HG03045 (cell line): ENCODE measurements around the gene ITGA7.

Experiments
- ATAC-seq: cut with Tn5 transposase; IDR thresholded peaks from one replicate; pipeline ENCODE4 v1.9.1; 2021; ENCODE audit warnings: mild to moderate bottlenecking, moderate library complexity; ENCODE audit not compliant: unreplicated experiment

Gene ITGA7, protein sequence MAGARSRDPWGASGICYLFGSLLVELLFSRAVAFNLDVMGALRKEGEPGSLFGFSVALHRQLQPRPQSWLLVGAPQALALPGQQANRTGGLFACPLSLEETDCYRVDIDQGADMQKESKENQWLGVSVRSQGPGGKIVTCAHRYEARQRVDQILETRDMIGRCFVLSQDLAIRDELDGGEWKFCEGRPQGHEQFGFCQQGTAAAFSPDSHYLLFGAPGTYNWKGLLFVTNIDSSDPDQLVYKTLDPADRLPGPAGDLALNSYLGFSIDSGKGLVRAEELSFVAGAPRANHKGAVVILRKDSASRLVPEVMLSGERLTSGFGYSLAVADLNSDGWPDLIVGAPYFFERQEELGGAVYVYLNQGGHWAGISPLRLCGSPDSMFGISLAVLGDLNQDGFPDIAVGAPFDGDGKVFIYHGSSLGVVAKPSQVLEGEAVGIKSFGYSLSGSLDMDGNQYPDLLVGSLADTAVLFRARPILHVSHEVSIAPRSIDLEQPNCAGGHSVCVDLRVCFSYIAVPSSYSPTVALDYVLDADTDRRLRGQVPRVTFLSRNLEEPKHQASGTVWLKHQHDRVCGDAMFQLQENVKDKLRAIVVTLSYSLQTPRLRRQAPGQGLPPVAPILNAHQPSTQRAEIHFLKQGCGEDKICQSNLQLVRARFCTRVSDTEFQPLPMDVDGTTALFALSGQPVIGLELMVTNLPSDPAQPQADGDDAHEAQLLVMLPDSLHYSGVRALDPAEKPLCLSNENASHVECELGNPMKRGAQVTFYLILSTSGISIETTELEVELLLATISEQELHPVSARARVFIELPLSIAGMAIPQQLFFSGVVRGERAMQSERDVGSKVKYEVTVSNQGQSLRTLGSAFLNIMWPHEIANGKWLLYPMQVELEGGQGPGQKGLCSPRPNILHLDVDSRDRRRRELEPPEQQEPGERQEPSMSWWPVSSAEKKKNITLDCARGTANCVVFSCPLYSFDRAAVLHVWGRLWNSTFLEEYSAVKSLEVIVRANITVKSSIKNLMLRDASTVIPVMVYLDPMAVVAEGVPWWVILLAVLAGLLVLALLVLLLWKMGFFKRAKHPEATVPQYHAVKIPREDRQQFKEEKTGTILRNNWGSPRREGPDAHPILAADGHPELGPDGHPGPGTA

DNA sequence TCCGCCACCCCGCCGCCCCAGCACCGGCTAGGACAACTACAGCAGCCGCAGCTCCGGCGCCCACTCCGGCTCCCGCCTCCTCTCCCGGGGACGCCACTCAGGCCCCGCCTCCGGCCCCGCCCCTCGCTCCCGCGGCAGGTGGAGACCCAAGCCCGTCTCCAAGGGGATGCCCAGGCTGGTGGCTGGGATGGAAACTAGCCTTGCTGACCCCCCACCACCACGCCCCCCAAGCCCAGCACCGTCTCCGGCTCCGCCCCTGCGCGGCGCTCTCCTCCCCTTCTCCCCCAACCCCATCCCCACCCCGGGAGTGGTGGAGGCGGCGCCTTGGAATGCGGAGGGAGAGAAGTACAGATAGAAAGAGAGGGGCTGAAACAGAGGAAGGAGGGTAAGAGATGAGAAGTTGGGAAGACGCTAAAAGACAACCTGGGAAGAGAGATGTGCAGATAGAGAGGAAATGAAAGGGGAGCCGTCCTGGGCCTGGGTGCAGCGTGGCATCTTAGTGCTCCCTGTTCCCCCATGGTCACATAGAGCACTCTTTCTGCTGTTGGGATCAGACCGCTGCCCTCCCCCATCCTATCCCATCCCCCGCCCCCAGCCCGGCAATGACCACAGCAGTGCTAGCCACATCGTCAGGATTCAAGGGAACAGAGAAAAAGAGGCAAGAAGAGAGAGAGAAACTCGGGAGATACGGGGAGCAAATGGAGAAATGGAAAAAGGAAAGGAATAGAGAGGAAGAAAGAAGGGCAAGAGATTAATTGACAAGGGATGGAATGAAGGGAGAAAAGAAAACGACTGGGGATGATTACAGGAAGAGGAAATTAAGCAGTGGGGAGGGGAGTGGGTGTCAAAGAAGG, at the start of gene ITGA7:
ITGA7 (minus strand) TSS at position 64 of the 854 bp plus-strand sequence. CDS start 222 bp downstream, outside the sequence.
- peak; percentile 75 for ATAC-seq

DNA sequence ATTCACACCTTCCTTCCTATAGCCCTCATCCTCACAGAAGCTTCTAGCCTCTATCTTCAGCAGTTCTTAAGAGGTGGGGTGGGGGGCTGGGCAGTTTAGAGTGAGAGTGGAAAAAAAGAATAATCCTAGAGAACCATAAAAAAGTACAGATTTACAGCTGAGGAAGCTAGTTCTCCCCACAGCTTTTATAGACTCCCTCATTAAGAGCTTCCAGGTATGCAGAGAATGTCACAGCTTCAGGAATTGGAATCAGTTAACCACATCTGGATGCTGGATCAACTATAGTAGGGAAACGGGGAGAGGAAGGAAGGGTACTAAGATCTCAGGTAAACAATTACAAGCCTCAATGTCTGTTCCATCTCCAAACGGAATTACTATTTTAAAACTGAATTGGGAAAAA, 47.5 kb upstream of the ITGA7 start:
- ATAC-seq = no peak

DNA sequence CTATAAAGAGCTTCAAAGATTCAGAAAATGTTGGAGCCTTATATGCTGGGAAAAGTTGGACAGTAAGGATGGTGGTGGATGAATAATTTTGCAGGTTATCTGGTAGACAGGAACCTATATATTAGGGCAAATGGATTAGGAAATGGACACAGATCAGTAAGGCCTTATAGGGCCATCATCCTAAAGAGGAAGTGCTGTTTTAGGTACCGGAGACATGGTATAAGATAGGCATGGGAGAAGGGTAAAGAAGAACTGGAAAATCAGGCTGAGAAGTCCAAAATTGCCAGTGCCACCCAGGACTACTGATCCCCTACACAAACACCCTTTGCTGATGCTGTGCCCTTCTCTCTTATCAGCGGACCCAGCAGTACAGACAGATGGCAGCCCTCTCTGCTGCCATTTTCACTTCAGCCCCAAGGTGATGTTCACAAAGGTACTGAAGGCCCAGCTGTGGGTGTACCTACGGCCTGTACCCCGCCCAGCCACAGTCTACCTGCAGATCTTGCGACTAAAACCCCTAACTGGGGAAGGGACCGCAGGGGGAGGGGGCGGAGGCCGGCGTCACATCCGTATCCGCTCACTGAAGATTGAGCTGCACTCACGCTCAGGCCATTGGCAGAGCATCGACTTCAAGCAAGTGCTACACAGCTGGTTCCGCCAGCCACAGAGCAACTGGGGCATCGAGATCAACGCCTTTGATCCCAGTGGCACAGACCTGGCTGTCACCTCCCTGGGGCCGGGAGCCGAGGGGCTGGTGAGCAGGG, 40.7 kb upstream of the ITGA7 start:
- ATAC-seq = no peak

DNA sequence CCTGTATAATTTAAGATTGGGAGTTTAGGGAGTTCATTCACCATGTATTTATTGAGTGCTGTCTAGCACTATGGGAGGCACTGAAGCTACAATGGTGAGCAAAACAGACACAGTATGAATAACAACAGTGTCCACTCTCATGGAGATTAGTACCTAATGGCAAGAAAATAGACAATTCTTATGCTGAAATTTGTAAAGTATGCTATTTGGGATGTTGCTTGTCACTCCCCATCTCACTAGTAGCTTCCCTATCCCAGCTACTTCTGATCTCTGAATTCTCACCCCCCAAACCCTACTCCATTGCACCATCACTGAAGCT, 39.2 kb upstream of the ITGA7 start:
- ATAC-seq = no peak

DNA sequence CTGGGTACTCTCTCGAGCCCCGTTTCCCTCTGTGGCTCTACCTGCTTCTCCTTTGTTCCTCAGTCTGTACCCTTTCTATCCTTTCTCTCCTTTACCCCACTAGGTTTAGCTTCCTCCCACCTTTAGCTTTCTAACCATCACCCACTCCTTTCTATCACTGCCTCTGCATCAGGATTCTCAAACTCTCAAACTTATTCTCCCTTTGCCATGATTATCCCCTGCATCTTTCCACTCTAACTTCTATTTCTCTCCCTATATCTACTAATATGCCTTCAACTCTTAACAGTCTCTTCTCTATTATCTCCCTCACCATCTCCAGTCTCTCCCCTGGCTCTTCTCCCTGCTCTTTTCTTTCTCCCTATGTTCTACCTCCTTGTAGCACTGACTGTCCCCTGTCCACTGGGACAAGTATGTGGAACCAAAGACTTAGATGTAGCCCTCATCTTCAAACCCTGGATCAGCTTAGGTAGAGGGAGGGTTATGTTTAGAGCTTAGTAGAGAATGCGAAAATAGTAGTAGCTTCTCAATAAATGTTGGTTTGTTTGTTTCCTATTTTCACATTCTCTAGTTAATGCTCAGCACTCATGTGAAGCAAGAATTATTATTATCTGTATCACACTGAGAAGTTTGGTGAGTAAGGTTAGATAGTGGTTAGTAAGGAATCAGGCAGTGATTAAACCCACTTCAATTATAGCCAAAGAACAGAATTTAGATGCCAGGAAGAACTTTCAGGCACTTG, 38.6 kb upstream of the ITGA7 start:
- no peak for ATAC-seq

DNA sequence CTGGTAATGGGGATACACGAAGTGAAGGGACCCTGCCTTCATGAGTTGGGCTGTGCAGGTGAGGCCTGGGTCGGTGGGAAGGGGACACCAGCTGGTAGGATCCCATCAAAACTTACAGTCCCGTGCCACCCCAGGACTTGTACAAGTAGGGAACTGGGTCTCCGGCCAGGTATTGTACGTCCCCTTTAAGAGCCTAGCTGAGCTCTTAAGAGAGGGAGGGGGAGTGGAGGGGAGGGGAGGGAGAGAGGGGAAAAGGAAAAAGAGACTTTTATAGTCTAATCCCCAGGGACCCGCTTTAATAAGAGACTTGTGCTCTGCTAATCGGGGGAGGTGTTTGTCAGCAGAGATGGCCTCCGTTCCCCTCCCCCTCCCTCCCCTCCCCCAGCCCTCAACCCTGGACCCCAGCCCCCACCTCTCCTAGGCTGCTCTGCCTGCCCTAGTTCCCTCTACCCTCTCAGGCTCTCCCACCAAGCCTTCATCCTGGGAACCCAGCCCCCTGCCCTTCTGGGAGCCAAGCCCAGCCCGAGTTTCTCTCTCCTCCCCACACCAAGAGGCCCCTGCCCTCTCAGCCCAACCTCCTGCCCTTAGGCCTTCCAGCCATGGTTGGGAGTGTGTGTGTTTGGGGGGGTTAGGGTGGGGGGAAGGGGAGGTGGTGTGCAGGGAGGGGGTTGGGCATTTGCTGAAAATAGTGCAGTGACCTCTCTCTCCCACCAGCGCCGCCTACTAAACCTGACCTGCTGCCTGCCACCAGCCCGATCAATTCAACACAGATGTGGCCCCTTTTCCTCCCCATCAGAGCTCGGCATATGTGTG, 37.9 kb upstream of the ITGA7 start:
- no peak for ATAC-seq

DNA sequence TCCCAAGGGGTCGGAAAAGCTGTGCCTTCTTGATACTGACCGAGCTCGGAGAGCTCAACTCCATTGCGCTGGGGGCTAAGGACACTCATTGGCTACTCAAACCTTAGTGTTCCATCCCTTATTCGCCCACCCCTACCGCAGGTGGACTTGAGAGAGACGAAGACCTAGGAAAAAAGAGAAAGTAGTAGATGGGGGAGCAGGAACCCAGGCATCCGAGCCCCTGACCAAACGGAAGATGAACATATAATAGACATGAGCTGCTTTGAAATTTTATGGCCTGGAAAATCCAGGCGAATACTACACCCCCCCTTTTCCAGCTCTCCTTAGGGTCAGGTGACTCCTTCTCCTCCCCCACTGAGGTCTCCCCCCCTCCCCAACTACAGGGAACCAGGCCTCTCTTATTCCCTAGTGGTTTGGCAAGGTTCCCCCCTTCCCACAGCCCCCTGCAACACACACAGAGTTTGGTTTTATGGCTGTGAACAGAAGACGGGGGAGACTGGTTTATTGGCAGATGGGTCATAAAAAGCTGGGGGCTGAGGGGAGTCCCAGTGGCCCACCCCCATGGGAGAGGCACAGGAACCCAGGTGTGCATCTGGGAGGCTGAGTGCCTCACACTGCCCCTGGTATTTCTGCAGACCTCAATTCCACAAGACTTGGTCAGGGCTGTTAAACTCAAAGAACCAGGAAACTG, 36.8 kb upstream of the ITGA7 start:
- no peak for ATAC-seq

DNA sequence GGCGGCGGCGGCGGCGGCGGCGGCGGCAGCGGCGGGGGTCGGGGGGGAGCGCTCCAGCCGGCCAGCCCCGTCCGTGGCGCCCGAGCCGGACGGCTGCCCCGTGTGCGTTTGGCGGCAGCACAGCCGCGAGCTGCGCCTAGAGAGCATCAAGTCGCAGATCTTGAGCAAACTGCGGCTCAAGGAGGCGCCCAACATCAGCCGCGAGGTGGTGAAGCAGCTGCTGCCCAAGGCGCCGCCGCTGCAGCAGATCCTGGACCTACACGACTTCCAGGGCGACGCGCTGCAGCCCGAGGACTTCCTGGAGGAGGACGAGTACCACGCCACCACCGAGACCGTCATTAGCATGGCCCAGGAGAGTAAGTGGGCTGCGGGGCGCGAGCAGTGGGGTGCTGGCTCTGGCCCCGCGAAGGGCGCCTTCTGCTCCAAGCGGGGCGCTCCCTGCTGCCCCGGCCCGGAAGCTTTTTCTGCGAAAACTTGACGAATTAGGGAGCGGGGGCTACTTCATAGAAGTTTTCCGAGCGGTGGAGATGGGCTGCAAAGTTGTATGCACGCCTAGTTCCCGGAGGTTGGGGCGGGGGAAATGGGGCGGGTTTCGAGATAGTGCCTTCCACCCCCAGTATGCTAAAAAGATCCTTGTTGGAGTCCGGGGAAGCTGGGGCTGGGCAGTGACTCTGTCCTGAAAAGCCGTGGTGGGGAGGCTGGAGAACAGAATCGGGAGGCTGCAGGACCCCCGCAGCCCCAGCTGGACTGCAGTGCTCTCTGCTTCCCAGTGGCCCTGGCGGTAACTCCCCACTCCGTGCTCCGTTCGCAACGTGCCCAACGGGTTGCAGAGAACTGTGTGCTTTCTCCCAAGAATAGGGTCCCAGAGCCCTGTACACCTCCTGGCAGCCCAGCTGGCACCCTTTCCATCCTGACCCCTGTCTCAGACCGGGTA, 36.0 kb upstream of the ITGA7 start:
- ATAC-seq = peak; percentile 46

DNA sequence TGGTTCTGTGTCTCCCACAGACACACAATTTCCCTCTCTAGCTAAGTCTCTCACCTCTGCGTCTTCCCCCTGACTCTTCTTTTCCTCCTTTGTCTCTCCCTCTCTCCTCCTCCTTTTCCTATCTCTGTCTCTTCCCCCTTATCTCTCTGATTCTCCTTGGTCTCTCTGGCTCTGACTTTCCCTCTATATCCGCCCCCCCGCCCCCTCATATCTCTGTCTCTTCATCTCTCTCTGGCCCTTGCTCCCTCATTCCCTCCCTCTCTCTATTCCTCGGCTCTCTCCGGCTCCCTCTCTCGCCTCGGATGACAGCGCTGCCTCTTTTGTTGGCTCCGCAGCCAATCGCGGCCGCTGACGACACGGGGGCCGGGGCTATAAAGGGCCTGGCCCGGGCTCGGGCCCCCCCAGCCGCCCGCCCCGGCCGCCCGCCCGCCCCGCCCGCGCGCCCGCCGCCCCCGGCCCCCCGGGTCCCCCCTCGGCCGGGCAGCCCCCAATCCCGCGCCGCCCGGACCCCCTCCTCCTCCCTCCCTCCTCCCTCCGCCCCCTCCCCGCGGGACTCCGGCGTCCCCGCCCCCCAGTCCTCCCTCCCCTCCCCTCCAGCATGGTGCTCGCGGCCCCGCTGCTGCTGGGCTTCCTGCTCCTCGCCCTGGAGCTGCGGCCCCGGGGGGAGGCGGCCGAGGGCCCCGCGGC, 35.2 kb upstream of the ITGA7 start, which contains the start of gene GDF11:
GDF11 (plus strand) TSS at position 404 of the 687 bp plus-strand sequence; CDS start at position 599, 195 bp downstream.
- ATAC-seq = peak; percentile 33

DNA sequence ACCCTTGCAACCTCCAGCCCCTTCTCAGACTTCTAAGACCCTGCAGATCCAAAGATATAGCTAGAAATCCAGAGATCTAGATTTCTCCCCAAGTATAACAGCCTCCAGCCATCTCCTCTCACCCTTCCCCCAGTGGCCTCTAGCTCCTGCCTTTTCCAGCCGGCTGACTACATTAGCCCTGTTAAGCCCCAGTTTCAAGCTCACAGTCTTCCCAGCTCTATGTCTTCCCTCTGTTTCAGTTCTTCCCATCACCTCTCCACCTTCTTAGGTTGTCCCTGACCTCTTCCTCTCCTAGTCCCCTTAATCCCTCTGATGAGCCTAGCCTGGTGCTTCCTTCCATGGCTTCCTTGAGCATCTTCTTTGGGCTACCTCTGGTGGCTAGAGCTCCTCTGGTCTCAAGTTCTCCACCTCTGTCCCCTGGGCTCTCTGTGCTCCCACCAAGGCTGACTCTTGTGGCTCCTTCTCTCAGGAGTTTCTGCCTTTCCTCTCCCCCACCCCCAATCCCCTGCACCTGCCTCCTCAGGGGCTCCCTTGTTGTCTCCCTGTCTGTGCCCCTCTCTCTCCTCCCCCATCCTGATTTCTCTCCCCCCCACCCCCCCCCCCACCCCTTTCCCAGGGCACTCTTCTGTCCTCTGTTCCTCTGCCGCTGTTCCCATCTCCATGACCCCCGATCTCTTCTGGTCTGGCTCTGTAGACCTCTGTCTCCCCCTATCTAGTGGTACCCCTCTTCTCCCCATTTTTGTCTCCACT, 34.4 kb upstream of the ITGA7 start:
- no peak for ATAC-seq

DNA sequence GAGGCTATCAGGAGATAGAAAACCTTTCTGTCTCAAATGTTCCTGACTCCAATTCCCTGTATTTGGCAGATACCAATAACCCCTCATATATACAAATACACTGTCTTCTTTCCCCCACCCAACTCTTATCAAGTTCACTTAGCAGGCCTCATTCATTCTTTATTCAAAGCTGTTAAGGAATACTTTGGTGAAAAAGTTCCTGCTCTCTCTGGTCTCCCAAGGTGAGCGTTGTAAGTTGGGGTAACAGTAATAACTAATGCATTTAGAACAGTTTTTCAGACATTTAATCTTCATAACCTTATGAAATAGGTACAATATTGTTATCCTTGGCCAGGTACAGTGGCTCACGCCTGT, 31.3 kb upstream of the ITGA7 start:
- no peak for ATAC-seq

DNA sequence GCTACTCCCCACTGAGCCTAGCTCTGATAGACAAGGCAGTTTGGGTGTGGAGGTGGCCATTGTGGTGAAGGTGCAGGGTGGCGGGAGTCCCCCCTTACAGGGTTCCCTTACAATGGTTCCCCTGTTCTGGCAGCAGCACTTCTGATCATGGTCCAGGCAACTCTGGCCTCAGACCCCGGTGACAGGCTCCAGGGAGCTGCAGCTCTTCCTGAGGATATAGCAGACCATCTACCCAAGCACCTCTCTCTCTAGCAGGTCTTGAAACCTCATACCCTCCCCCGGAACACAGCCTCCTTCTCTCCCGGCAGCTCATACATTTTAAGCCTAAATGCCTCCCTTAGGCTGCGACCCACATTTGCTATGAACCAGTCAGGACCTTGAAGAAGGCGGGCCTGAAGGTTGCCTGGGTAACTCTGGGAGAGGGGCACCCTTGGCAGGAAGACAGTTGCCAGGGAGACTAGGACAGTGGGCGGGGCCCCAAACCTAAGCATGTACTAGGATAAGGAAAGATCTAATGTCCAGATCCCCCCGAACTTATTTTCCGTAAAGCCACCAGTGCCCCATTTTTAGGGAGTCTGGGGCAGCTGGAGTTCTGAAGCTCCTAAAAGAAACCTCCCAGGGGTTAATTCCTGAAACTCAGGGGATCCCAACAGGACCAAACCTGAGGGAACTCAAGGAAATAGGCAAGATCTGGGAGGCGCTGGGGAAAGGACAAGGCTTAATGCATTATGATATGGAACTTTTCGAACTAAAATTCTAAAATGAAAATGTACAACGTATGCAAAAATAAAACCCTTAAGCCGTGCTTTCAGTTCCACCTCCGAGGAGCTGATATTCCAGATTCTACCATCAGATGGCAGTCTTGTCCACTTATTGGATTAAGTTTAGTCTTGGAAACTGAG, 30.7 kb upstream of the ITGA7 start:
- ATAC-seq = peak; percentile 87

DNA sequence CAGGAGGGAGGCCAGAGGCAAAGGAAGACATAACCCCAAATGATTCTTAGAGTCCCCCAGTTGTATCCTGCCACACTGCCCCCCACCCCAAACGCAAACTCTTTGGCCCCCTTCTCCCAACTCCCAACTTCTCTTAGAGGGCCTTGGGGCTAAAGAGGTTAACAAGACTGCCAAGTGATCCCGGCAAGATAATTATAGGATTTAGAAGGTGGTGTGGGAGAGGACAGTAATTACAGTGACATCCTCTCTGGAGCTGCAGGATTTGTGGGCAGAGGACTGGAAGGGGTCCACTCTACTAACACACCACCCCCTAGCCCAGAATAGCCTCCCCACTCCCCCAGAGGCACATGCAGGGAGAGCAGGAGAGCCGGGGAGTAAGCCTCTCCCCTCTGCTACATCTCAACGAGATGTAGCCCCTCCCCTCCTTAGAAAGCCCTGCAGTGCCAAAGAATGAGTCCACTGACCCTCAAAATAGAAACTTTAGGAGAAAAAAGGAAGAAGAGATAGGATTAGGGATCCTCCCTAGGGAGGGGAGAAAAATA, 29.9 kb upstream of the ITGA7 start:
- ATAC-seq = no peak
